Endometrial microvascular endothelial cells (primary cell): ENCODE data around the gene MCU. TPM values are rescaled to one million over a fixed set of nuclear protein-coding genes. Genes with fewer than 3 reads are reported as not detected.

Experiments used
- in situ Hi-C: cut with HindIII; loops from 2 replicates; pipeline ENCODE4 v1.10.0; 2017; ENCODE audit warnings: low sequenced_read_pairs, low pct_unique_long_range_greater_than_20kb; ENCODE audit errors: inconsistent ontology term
- total RNA-seq: library from RNA; depleted of rRNA; stranded (reverse); fragments of >200 nt; gene quantifications from one replicate; pipeline ENCODE4 v1.2.3, GENCODE V29; 2015; ENCODE audit errors: inconsistent ontology term

MCU gene
- total RNA-seq, 1 donor from 2014 or later, result 38.7 TPM

GRCh38 chr10:72819053-72819452 lies 127.1 kb downstream of the MCU start:
- in situ Hi-C loops, result no loop called here

- in situ Hi-C loops, result no loop called here
Observed at GRCh38 chr10:72821606-72822005, 129.7 kb downstream of the MCU start.

- in situ Hi-C loops, result no loop called here
Observed at GRCh38 chr10:72822342-72822986, 130.5 kb downstream of the MCU start.

DNA sequence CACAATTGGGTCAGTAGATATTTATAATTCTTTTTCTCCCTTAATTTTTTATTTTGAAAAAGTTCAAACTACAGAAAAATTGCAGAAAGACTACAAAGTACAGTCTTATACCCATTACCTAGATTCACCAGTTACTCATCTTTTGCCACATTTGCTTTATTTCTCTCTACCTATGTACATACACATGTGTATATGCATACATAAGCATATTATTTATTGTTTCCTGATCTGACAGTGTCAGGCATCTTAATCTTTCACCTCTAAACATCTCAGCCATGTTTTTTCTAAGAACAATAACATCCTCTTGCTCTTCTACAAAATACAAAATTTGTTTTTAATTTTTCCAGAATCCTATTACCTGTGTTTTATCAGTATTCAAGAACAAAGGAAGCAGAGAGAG lies 133.2 kb downstream of the MCU start:
- in situ Hi-C loops, result no loop called here

- in situ Hi-C loops, result no loop called here
Observed at GRCh38 chr10:72826346-72826745, 134.4 kb downstream of the MCU start.

- in situ Hi-C loops, result no loop called here
Observed at GRCh38 chr10:72828294-72828693, 136.4 kb downstream of the MCU start.

DNA sequence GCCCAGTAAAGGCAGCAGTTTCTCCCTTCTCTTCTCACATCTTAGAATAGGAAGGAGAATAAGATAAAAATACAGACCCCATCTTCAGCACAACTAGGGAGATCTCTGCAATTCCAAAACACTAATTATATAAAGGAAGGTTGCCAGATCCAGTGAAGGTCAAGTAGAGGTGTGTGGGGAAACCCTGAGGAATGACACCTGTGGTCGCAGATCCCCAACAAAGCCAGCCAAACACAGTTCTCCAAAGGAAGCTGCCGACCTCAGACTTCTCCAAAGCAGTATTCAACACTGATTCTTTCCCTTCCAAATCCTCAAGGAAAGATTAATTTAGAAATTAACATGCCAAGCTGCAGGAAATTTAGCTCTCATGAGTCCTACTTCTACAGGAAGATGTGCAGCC lies 138.7 kb downstream of the MCU start:
- in situ Hi-C loops, result no loop called here

GRCh38 chr10:72831696-72832409 lies 139.9 kb downstream of the MCU start:
- in situ Hi-C loops, result no loop called here

DNA sequence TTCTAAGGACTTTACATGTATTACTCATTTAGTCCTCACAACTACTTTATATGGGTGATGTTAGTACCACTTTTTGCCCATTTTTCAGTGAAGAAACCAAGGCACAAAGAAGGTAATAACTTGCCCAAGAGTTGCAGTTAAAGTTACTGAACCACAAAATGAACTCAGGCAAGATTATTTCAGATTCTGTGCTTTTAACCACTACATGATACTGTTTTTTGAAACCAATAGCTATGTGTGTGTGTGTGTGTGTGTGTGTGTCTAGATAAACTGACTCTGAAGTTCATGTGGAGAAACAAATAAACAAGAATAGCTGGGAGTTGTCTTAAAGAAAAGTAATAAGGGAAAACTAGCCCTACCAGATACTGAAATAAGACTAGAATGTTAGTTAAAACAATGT lies 140.8 kb downstream of the MCU start:
- in situ Hi-C loops, result no loop called here

DNA sequence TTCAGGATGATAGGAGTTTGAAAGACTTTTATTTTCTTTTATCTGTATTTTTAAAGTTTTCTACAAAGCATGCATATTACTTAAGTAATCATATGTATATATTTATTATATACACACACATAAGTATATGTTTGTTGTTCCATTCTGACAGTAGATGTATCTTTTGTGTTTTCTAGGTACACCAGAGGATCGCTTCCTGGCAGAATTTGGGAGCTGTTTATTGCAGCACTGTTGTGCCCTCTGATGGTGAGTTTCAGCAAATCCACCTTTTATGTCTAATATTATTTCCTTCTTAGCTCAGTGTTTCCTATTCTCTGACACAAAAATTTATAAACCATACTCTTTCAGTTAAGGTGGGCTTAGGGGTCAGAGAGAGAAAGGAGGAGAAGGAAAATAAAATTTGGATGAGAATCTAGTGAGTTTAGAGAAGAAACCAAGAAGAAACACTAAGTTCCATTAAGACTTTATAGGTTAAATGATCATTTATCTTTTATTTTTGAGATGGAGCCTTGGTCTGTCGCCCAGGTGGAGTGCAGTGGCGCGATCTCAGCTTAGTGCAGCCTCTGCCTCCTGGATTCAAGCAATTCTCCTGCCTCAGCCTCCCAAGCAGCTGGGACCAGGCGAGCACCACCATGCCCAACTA lies 142.4 kb downstream of the MCU start:
- in situ Hi-C loops, result no loop called here

DNA sequence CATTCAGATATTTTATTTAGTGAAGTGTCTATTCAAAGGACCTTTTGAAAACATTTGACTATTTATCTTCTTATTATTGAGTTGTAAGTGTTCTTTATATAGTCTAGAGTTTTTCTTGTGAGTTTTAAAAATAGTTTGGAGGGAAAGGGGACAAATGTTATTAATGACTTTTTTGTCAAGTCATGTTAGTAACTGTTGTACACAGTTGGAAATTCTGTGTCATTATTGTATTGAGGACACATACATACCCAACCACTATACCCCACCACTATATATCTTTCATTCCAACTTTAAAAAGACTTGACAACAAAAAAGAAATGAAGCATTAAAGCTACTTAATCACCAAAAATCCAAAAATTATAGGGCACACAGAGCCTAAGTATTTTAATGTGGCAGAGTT lies 148.4 kb downstream of the MCU start:
- in situ Hi-C loops, result no loop called here

- in situ Hi-C loops, result no loop called here
Observed at GRCh38 chr10:72841487-72841886, 149.5 kb downstream of the MCU start.

GRCh38 chr10:72842164-72842563 lies 150.2 kb downstream of the MCU start:
- in situ Hi-C loops, result no loop called here

GRCh38 chr10:72846238-72846637 lies 154.3 kb downstream of the MCU start:
- in situ Hi-C loops, result no loop called here

- in situ Hi-C loops, result no loop called here
Observed at GRCh38 chr10:72847681-72848080, 155.7 kb downstream of the MCU start.

DNA sequence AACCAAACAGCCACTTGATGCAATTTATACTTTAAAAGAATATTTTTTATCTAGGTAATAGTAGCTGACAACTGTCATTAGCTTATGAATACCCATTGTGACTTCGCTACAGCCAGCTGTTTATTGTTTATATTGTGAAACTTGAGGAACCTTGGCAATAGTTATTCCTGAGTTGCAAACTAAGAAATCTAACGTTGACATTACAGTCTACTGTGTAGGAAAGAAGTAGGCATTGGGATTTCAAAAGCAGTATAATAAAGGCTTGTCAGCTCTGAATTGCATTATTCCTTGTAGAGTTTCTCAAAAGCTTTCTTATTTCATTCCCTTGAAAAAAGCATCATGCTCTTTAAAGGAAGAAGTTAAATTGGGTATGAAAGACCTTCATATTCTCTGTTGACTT lies 158.9 kb downstream of the MCU start:
- in situ Hi-C loops, result no loop called here

DNA sequence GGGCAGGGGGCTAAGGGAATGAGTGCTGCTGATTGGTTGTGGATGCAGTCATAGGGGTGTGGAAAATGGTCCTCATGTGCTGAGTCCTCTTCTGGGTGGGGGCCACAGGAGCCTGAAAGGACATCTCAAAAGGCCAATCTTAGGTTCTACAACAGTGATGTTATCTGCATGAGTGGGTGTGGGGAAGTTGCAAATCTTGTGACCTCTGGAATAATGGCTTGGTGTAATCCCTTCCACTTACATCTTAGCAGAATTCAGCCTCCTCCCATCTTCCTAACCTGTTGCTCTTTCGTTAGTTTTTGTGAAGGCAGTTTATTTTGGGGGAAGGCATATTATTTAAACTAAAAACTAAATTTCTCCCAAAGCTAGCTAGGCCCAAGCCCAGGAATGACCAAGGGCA lies 159.6 kb downstream of the MCU start:
- in situ Hi-C loops, result no loop called here

- in situ Hi-C loops, result no loop called here
Observed at GRCh38 chr10:72852508-72852907, 160.6 kb downstream of the MCU start.

DNA sequence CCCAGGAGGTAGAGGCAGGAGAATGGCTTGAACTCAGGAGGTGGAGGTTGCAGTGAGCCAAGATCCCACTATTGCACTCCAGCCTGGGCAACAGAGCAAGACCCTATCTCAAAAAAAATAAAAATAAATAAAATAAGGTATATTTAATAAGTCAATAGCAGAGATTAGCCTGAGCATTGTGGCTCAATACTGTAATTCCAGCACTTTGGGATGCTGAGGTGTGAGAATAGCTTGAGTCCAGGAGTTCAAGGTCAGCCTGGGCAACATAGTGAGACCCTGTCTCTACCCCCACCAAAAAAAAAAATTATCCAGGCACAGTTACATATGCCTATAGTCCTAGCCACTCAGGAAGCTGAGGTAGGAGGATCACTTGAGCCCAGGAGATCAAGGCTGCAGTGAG lies 163.2 kb downstream of the MCU start:
- in situ Hi-C loops, result no loop called here

DNA sequence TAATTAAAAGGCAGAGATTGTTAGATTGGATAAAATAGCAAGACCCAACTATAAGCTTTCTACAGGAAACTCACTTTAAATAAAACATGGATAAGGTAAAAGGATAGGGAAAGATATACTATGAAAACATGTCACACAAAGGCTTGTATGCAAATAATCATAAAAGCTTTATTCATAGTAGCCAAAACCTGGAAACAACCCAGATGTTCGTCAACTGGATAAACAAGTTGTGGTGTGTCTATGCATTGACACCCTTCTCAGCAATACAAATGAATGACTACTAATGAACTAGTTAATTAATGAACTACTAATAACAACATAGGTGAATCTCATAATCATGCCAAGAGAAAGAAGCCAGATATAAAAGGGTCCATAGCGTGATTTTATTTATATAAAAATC lies 163.8 kb downstream of the MCU start:
- in situ Hi-C loops, result no loop called here
